Parietal lobe (tissue), 1 donor: ENCODE measurements around the gene IFNA16. TPM values are rescaled to one million over a fixed set of nuclear protein-coding genes. Genes with fewer than 3 reads are reported as not detected.

ENCODE experiments used
- total RNA-seq: library from RNA; depleted of rRNA; stranded (reverse); fragments of >200 nt; gene quantifications from one replicate; pipeline ENCODE4 v1.2.3, GENCODE V29; 2014

IFNA16 gene
- not detected for total RNA-seq

GRCh38 chr9:21217211-21217610 is at the start of gene IFNA16:
IFNA16 (minus strand) TSS chr9:21217311; CDS start chr9:21217305, 6 bp downstream.

GRCh38 chr9:21239911-21240310 is 22.8 kb upstream of the IFNA16 start, which contains the start of gene IFNA14:
IFNA14 (minus strand) TSS chr9:21240005; CDS start chr9:21239935, 70 bp downstream.

GRCh38 chr9:21228122-21228521 is 11.0 kb upstream of the IFNA16 start, which contains the start of gene IFNA17:
IFNA17 (minus strand) TSS chr9:21228222; CDS start chr9:21228173, 49 bp downstream.

GRCh38 chr9:21207043-21207442 is 10.1 kb downstream of the IFNA16 start, which contains the start of gene IFNA10:
IFNA10 (minus strand) TSS chr9:21207143; CDS start chr9:21207097, 46 bp downstream.

GRCh38 chr9:21202105-21202504 is 15.0 kb downstream of the IFNA16 start, which contains the start of gene IFNA7:
IFNA7 (minus strand) TSS chr9:21202205; CDS start chr9:21202165, 40 bp downstream.

GRCh38 chr9:21187487-21187886 is 29.6 kb downstream of the IFNA16 start, which contains the start of gene IFNA4:
IFNA4 (minus strand) TSS chr9:21187587; CDS start chr9:21187531, 56 bp downstream.

GRCh38 chr9:21166560-21166959 is 50.6 kb downstream of the IFNA16 start, which contains the start of gene IFNA21:
IFNA21 (minus strand) TSS chr9:21166660; CDS start chr9:21166612, 48 bp downstream.

Other genes with a start within 250 kb of the IFNA16 start
- gene HACD4, start 185.7 kb downstream of the IFNA16 start, total RNA-seq, result 0.94 TPM
- gene IFNB1, start 139.4 kb downstream of the IFNA16 start, total RNA-seq, result not detected
- not detected for gene IFNW1, start 75.5 kb downstream of the IFNA16 start, total RNA-seq
- not detected for gene IFNA21, start 50.7 kb downstream of the IFNA16 start, total RNA-seq
- not detected for gene IFNA4, start 29.7 kb downstream of the IFNA16 start, total RNA-seq
- not detected for gene IFNA7, start 15.1 kb downstream of the IFNA16 start, total RNA-seq
- not detected for gene IFNA10, start 10.2 kb downstream of the IFNA16 start, total RNA-seq
- not detected for gene IFNA17, start 10.9 kb upstream of the IFNA16 start, total RNA-seq
- not detected for gene IFNA14, start 22.7 kb upstream of the IFNA16 start, total RNA-seq
- gene IFNA5, start 88.0 kb upstream of the IFNA16 start, total RNA-seq, result not detected
- 73.6 TPM for gene KLHL9, start 118.1 kb upstream of the IFNA16 start, total RNA-seq
- gene IFNA6, start 133.6 kb upstream of the IFNA16 start, total RNA-seq, result not detected
- gene IFNA13, start 150.7 kb upstream of the IFNA16 start, total RNA-seq, result not detected
- gene IFNA2, start 168.1 kb upstream of the IFNA16 start, total RNA-seq, result not detected
- gene IFNA8, start 191.8 kb upstream of the IFNA16 start, total RNA-seq, result not detected
- gene IFNA1, start 223.1 kb upstream of the IFNA16 start, total RNA-seq, result not detected